ENCODE data around the gene SLC7A7.

GRCh38 chr14:22761734-22762133, 53.5 kb downstream of the SLC7A7 start:
- no peak for TF ChIP-seq ZNF571 (tag by site-specific recombination; IDR thresholded peaks at IDR 0.05)
- no peak for TF ChIP-seq ZNF530 (tag by site-specific recombination; IDR thresholded peaks at IDR 0.05; ENCODE audit: low read depth)
- TF ChIP-seq, protein P1, sequence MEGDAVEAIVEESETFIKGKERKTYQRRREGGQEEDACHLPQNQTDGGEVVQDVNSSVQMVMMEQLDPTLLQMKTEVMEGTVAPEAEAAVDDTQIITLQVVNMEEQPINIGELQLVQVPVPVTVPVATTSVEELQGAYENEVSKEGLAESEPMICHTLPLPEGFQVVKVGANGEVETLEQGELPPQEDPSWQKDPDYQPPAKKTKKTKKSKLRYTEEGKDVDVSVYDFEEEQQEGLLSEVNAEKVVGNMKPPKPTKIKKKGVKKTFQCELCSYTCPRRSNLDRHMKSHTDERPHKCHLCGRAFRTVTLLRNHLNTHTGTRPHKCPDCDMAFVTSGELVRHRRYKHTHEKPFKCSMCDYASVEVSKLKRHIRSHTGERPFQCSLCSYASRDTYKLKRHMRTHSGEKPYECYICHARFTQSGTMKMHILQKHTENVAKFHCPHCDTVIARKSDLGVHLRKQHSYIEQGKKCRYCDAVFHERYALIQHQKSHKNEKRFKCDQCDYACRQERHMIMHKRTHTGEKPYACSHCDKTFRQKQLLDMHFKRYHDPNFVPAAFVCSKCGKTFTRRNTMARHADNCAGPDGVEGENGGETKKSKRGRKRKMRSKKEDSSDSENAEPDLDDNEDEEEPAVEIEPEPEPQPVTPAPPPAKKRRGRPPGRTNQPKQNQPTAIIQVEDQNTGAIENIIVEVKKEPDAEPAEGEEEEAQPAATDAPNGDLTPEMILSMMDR (tag by site-specific recombination; IDR thresholded peaks at IDR 0.05) = no peak
- no peak for TF ChIP-seq HOXA7 (CRISPR knock-in tag; IDR thresholded peaks at IDR 0.05; ENCODE audit: borderline replicate concordance)
- no peak for TF ChIP-seq ZBTB7A (tag by site-specific recombination; IDR thresholded peaks at IDR 0.05; ENCODE audit: low read depth)
- no peak for TF ChIP-seq ZNF76 (tag by site-specific recombination; IDR thresholded peaks at IDR 0.05; ENCODE audit: borderline replicate concordance, low read depth)
- TF ChIP-seq ZNF704 (tag by site-specific recombination; IDR thresholded peaks at IDR 0.05) = no peak
- no peak for TF ChIP-seq ZNF274 (IDR thresholded peaks at IDR 0.05; ENCODE audit: low read length)
- no peak for TF ChIP-seq ZNF274 (tag by site-specific recombination; IDR thresholded peaks at IDR 0.05; ENCODE audit: borderline replicate concordance)
- TF ChIP-seq YY1 (tag by site-specific recombination; IDR thresholded peaks at IDR 0.05) = no peak
- TF ChIP-seq, protein P2, sequence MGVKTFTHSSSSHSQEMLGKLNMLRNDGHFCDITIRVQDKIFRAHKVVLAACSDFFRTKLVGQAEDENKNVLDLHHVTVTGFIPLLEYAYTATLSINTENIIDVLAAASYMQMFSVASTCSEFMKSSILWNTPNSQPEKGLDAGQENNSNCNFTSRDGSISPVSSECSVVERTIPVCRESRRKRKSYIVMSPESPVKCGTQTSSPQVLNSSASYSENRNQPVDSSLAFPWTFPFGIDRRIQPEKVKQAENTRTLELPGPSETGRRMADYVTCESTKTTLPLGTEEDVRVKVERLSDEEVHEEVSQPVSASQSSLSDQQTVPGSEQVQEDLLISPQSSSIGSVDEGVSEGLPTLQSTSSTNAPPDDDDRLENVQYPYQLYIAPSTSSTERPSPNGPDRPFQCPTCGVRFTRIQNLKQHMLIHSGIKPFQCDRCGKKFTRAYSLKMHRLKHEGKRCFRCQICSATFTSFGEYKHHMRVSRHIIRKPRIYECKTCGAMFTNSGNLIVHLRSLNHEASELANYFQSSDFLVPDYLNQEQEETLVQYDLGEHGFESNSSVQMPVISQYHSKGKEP (tag by site-specific recombination; IDR thresholded peaks at IDR 0.05) = no peak
- TF ChIP-seq ZBTB17 (tag by site-specific recombination; IDR thresholded peaks at IDR 0.05) = no peak
- TF ChIP-seq ZNF416 (tag by site-specific recombination; IDR thresholded peaks at IDR 0.05) = no peak
- TF ChIP-seq ZSCAN30 (tag by site-specific recombination; IDR thresholded peaks at IDR 0.05) = no peak
